ENCODE measurements around the gene RAB5A.

- TF ChIP-seq CTCF (conservative IDR thresholded peaks at IDR 0.05; ENCODE audit: low read length) (no peak), EZH2phosphoT487 (IDR thresholded peaks at IDR 0.05; ENCODE audit: borderline replicate concordance, low read depth, low read length) (no peak)
Measured at GRCh38 chr3:19947549-19948225, 790 bp downstream of the RAB5A start.
